GM21381 (cell line): Measurements from ENCODE around the gene METRN.
"Not testable (repeated sequence)": the region's sequence is repeated elsewhere in the genome, so short reads cannot be mapped to it uniquely, and the experiment has no call there.

Experiments used
- ATAC-seq: cut with Tn5 transposase; IDR thresholded peaks from one replicate; pipeline ENCODE4 v1.9.1; 2021; ENCODE audit warnings: mild to moderate bottlenecking, moderate library complexity; ENCODE audit not compliant: unreplicated experiment

Gene METRN

GRCh38 chr16:754121-754607, 39.2 kb downstream of the METRN start:
- ATAC-seq: not testable (repeated sequence)

- ATAC-seq: no peak
These were observed 39.7 kb downstream of the METRN start for GRCh38 chr16:754656-755055.

DNA sequence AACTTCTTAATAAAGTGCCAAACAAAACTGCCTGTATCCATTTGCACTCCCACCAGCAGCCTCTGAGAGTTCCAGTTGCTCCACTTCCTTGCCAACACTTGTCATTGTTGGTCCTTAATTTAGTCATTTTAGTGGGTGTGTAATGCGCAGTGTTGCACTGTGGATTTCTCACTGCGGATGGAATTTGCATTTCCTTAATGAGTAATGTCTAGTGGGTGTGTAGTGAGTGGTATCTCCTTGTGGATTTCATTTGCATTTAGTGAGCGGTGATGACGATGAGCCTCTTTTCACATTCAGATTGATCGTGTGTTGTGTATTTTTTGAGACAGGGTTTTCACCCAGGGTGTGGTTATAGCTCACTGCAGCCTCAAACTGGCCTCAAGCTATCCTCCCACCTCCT, 41.5 kb downstream of the METRN start:
- ATAC-seq: no peak

GRCh38 chr16:759110-759910, 44.4 kb downstream of the METRN start:
- ATAC-seq: no peak

DNA sequence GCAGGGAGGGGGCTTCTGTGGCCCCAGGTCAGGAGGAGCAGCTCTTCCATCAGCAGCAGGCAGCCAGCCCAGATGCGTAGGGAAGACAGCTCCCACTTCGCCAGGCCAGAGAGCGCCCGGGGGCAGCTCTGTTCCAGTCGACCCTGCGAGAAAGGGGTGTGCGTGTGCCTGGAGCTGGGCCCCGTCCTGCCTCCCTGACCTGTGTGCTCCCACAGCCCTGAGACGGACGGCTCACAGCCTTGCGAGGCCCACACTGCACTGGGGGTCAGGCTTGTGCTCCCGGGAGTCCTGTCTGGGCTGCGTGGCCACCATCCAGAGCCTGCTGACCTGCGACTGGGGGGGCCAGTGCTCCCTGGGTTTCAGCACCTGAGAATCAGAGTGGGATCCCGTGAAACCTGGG, 45.1 kb downstream of the METRN start:
- ATAC-seq: no peak

- no peak for ATAC-seq
These were observed 45.8 kb downstream of the METRN start, which contains the start of gene MSLN for GRCh38 chr16:760545-761343. Gene MSLN (plus strand): TSS chr16:760734. CDS start chr16:762681, 1,947 bp downstream.

DNA sequence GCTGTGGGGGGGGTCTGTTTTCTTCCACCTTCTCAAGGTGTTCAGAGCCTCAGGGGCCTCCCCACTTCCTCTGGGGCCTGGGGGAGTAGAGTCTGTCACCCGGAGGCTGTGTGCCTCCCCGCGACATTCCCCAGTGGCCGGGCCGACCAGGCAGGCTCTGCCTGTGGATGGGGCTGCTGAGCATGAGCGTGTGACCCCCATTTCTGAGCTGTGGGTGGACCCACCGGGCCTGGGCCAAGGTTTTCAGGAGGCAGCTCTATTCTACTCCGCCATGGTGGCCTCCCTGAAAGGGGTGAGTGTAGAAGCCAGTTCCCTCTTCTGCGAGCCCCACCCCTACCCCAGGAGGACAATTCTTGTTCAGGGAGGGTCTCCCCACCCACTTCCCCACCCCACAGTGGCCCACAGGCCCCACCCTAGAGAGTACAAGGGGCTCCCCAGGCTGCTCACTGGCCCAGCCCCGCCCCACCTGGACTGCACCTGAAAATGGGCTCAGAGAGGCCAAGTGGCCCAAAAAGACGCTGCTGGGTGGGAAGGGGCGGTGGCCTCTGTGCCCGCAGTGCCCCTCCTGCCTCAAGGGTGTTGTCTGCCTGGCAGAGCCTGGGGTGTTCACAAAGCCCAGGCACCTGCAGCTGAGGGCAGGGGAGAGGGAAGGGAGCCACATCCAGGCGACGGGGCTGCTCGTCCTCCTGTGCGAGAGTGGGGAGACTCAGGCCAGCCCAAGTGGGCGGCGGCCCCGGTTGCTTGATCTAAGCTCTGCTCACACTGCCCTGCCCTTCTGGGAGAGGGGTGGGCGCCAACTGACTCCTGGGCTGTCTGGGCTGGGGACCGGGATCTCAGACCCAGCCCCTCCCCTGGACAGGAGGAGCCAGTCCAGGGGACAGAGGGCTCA, 47.0 kb downstream of the METRN start:
- no peak for ATAC-seq

DNA sequence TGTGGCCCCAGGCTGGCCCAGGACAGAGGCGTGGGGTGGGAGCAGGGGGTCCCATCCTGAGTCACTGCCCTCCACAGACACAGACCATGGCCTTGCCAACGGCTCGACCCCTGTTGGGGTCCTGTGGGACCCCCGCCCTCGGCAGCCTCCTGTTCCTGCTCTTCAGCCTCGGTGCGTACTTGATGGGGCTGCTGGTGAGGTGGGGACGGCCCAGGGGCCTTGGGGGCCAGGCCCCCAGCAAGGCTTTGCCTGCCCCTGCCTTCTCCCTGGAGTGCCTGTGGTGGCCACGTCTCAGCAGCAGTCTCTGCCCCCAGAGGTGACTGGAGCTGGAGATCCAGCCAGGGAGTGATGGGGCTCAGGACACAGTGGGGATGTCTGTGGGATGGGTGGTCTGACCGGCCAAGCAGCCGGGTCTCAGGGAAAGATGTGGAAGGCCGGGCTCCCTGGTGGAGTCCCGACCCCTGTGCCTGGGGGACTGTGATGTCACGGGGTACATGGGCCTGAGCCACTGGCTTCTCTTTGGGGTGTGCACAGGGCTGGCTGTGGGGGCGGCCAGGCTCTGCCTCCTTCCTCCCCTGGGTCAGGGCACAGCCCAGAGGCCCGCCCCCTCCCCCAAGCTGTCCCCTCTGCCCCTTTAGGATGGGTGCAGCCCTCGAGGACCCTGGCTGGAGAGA, 47.8 kb downstream of the METRN start:
- no peak for ATAC-seq

GRCh38 chr16:763369-764183, 48.7 kb downstream of the METRN start:
- no peak for ATAC-seq

DNA sequence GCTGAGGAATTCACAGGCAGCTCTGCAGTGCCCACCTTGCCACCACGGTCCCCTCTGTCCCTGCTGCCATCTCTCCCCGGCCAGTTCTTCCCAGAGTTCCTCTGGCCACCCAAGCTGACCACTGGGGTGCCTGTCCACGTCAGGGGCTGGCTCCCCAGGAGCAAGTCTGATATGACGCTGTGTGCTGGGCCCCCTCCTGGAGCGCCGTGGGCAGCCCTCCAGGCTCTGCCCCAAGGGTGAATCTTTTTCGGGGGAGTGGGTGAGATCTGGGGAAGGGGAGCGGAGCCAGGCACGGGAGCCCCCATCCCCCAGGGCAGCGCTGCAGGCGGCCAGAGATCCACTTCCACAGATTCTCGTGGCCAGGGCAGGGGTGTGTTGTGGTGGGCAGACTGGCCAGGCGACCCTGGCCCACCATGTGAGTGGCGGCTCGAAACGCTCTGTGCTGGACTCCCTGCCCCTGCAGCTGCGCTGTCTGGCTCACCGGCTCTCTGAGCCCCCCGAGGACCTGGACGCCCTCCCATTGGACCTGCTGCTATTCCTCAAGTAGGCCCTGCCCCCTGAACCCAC, 49.3 kb downstream of the METRN start:
- ATAC-seq: no peak

GRCh38 chr16:764848-765487, 50.0 kb downstream of the METRN start:
- no peak for ATAC-seq

DNA sequence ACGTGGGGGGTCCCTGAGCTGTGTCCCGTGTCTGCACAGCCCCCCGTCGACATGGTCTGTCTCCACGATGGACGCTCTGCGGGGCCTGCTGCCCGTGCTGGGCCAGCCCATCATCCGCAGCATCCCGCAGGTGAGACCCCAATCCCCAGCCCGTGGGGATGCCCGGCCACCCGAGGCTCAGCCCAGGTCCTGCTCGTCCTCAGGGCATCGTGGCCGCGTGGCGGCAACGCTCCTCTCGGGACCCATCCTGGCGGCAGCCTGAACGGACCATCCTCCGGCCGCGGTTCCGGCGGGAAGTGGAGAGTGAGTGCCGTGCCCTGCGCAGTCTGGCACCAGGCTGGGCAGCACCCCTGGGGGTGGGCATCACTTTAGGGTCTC, 50.6 kb downstream of the METRN start:
- ATAC-seq: no peak

GRCh38 chr16:766008-766819, 51.3 kb downstream of the METRN start:
- no peak for ATAC-seq

GRCh38 chr16:766820-767640, 52.1 kb downstream of the METRN start:
- ATAC-seq: no peak

GRCh38 chr16:767743-768235, 52.9 kb downstream of the METRN start:
- ATAC-seq: no peak

DNA sequence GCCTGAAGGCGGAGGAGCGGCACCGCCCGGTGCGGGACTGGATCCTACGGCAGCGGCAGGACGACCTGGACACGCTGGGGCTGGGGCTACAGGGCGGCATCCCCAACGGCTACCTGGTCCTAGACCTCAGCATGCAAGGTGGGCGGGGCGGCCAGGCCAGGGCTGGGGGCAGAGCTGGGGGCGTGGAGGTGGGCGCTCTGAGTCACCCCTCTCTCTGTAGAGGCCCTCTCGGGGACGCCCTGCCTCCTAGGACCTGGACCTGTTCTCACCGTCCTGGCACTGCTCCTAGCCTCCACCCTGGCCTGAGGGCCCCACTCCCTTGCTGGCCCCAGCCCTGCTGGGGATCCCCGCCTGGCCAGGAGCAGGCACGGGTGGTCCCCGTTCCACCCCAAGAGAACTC, 53.5 kb downstream of the METRN start:
- no peak for ATAC-seq
